ENCODE measurements around the gene MAFG.

The MAFG gene

DNA sequence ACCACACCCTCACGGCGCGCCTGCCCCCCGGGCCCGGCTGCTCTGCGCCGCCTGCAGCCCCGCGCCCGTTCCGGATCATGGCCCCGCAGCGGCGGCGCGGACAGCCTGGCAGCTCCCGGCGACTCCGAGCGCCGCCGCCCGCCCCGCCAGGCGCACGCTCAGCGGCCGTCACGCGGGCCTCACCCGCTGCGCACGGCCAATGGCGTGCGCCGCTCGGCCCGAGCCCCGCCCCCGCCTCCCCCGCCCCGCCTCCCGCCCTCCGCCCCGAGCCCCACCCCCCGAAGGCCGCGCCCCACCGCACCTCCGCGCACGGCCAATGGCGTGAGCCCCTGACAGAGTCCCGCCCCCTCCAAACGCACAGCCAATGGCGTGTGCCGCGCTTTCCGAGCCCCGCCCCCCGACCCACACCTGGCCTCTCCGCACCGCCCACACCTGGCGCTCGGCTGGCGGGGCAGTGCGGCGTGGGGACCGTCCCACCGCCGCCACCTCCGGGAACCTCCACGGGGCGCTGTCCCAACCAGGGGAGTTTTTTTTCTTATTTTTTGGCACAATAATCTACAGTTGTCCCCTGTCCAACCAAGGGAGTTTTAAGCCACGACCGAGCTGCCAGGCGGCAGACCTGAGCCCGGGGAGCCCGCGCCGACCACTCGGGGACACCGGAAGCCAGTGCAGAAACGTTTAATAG, 16.1 kb downstream of the MAFG start, which contains the start of gene PCYT2 (continued):
- TF ChIP-seq ZBTB11 (tag by site-specific recombination; conservative IDR thresholded peaks at IDR 0.05; ENCODE audit: low read depth): no peak
- no peak for TF ChIP-seq ZBTB44 (tag by site-specific recombination; IDR thresholded peaks at IDR 0.05)
- TF ChIP-seq, protein P1, sequence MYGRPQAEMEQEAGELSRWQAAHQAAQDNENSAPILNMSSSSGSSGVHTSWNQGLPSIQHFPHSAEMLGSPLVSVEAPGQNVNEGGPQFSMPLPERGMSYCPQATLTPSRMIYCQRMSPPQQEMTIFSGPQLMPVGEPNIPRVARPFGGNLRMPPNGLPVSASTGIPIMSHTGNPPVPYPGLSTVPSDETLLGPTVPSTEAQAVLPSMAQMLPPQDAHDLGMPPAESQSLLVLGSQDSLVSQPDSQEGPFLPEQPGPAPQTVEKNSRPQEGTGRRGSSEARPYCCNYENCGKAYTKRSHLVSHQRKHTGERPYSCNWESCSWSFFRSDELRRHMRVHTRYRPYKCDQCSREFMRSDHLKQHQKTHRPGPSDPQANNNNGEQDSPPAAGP (tag by site-specific recombination; IDR thresholded peaks at IDR 0.05): no peak
- TF ChIP-seq ZNF514 (tag by site-specific recombination; IDR thresholded peaks at IDR 0.05): no peak
- TF ChIP-seq ZSCAN23 (tag by site-specific recombination; IDR thresholded peaks at IDR 0.05): no peak
- TF ChIP-seq, protein P2, sequence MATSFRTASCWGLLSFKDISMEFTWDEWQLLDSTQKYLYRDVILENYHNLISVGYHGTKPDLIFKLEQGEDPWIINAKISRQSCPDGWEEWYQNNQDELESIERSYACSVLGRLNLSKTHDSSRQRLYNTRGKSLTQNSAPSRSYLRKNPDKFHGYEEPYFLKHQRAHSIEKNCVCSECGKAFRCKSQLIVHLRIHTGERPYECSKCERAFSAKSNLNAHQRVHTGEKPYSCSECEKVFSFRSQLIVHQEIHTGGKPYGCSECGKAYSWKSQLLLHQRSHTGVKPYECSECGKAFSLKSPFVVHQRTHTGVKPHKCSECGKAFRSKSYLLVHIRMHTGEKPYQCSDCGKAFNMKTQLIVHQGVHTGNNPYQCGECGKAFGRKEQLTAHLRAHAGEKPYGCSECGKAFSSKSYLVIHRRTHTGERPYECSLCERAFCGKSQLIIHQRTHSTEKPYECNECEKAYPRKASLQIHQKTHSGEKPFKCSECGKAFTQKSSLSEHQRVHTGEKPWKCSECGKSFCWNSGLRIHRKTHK (tag by site-specific recombination; IDR thresholded peaks at IDR 0.05): no peak
- peak; percentile 68; the same call in 1 of the 2 replicates for TF ChIP-seq GLIS2 (tag by site-specific recombination; IDR thresholded peaks at IDR 0.05)
- TF ChIP-seq ZNF394 (tag by site-specific recombination; IDR thresholded peaks at IDR 0.05; ENCODE audit: borderline replicate concordance): no peak
- TF ChIP-seq ZFHX2 (tag by site-specific recombination; conservative IDR thresholded peaks at IDR 0.05): peak; percentile 93
- TF ChIP-seq, protein P3, sequence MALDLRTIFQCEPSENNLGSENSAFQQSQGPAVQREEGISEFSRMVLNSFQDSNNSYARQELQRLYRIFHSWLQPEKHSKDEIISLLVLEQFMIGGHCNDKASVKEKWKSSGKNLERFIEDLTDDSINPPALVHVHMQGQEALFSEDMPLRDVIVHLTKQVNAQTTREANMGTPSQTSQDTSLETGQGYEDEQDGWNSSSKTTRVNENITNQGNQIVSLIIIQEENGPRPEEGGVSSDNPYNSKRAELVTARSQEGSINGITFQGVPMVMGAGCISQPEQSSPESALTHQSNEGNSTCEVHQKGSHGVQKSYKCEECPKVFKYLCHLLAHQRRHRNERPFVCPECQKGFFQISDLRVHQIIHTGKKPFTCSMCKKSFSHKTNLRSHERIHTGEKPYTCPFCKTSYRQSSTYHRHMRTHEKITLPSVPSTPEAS (tag by site-specific recombination; IDR thresholded peaks at IDR 0.05): no peak
- TF ChIP-seq ZNF561 (tag by site-specific recombination; IDR thresholded peaks at IDR 0.05; ENCODE audit: borderline replicate concordance): no peak
- no peak for TF ChIP-seq ZNF837 (tag by site-specific recombination; IDR thresholded peaks at IDR 0.05)
- peak; percentile 40; the same call in 1 of the 2 replicates for TF ChIP-seq GLIS1 (tag by site-specific recombination; IDR thresholded peaks at IDR 0.05)
- no peak for TF ChIP-seq MZF1 (tag by site-specific recombination; IDR thresholded peaks at IDR 0.05; ENCODE audit: borderline replicate concordance)
- TF ChIP-seq EGR2 (tag by site-specific recombination; IDR thresholded peaks at IDR 0.05; ENCODE audit: low read depth): peak; percentile 87
- TF ChIP-seq, protein P4, sequence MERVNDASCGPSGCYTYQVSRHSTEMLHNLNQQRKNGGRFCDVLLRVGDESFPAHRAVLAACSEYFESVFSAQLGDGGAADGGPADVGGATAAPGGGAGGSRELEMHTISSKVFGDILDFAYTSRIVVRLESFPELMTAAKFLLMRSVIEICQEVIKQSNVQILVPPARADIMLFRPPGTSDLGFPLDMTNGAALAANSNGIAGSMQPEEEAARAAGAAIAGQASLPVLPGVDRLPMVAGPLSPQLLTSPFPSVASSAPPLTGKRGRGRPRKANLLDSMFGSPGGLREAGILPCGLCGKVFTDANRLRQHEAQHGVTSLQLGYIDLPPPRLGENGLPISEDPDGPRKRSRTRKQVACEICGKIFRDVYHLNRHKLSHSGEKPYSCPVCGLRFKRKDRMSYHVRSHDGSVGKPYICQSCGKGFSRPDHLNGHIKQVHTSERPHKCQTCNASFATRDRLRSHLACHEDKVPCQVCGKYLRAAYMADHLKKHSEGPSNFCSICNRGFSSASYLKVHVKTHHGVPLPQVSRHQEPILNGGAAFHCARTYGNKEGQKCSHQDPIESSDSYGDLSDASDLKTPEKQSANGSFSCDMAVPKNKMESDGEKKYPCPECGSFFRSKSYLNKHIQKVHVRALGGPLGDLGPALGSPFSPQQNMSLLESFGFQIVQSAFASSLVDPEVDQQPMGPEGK (tag by site-specific recombination; IDR thresholded peaks at IDR 0.05): peak; percentile 42; the same call in 1 of the 2 replicates
- no peak for TF ChIP-seq ZNF544 (tag by site-specific recombination; IDR thresholded peaks at IDR 0.05)
- TF ChIP-seq ZNF132 (tag by site-specific recombination; IDR thresholded peaks at IDR 0.05; ENCODE audit: borderline replicate concordance): no peak
- TF ChIP-seq ZNF529 (tag by site-specific recombination; IDR thresholded peaks at IDR 0.05; ENCODE audit: insufficient replicate concordance): no peak
- TF ChIP-seq KLF10 (tag by site-specific recombination; IDR thresholded peaks at IDR 0.05): peak; percentile 95
- TF ChIP-seq ZNF133 (tag by site-specific recombination; IDR thresholded peaks at IDR 0.05): no peak
- TF ChIP-seq ZSCAN18 (tag by site-specific recombination; IDR thresholded peaks at IDR 0.05): no peak
- TF ChIP-seq SP3 (tag by site-specific recombination; IDR thresholded peaks at IDR 0.05): peak; percentile 79
- no peak for TF ChIP-seq ZNF221 (tag by site-specific recombination; IDR thresholded peaks at IDR 0.05; ENCODE audit: borderline replicate concordance)
- TF ChIP-seq ZNF624 (tag by site-specific recombination; IDR thresholded peaks at IDR 0.05): no peak
- TF ChIP-seq ZNF626 (tag by site-specific recombination; IDR thresholded peaks at IDR 0.05): no peak
- no peak for TF ChIP-seq SCRT1 (tag by site-specific recombination; IDR thresholded peaks at IDR 0.05; ENCODE audit: borderline replicate concordance)
